C4-2B (cell line): ENCODE measurements around the gene TST.

ENCODE experiments used
- CTCF ChIP-seq: fragments of 450-650 bp; conservative IDR thresholded peaks from 2 replicates; pipeline ENCODE4 v1.5.1; 2017; ENCODE audit warnings: mild to moderate bottlenecking
- ZFX ChIP-seq: fragments of 450-650 bp; IDR thresholded peaks from 2 replicates; pipeline ENCODE4 v1.6.1; 2017

GRCh38 chr22:37044634-37045625 lies 25.7 kb upstream of the TST start:
- no peak for TF ChIP-seq CTCF
- no peak for TF ChIP-seq ZFX
